Activated CD4-positive, alpha-beta T cell treated with anti-CD3 and anti-CD28 coated beads, Interleukin-2, Interleukin-6, amounts not matched to agents 100 ng/mL and 50 ng/mL, durations not matched to agents 16 hours and 8 hours (primary cell): Measurements from ENCODE around the gene B3GALT6.
"Not testable (repeated sequence)": the region's sequence is repeated elsewhere in the genome, so short reads cannot be mapped to it uniquely, and the experiment has no call there.

Experiments
- DNase-seq: peaks from one replicate; pipeline ENCODE4 v3.0.0-alpha.2; 2020

Gene B3GALT6

GRCh38 chr1:1232208-1232795 lies at the start of gene B3GALT6:
TSS of gene B3GALT6 (plus strand) at chr1:1232237. CDS start at chr1:1232279, 42 bp downstream.
- DNase-seq: no peak

GRCh38 chr1:1182491-1183220 lies 49.4 kb upstream of the B3GALT6 start:
- DNase-seq: no peak

DNA sequence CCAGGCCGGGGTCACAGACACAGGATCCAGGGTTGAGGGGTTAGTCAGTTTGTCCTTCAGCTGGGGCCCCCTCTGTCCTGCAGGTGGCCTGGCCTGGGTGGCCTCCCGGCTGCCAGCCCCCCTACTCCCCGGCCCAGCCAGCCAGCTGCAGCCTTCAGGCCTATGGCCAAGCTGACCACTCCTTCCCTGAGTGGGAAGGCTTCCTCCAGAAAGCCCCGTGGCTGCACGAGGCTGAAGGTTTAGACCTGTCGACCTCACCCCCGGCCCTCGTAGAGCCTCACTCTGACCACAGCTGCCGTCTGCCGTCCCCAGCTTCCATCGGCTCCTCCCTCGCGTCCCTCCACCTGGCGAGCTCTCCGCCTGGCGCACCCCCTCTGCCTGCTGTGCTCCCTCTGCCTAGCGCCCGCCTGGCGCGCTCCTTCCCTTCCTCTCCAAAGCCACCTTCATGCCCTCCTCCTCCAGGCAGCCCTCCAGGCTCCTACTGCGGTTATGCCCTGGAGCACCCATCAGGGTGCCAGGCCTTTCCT lies 48.8 kb upstream of the B3GALT6 start:
- no peak for DNase-seq

DNA sequence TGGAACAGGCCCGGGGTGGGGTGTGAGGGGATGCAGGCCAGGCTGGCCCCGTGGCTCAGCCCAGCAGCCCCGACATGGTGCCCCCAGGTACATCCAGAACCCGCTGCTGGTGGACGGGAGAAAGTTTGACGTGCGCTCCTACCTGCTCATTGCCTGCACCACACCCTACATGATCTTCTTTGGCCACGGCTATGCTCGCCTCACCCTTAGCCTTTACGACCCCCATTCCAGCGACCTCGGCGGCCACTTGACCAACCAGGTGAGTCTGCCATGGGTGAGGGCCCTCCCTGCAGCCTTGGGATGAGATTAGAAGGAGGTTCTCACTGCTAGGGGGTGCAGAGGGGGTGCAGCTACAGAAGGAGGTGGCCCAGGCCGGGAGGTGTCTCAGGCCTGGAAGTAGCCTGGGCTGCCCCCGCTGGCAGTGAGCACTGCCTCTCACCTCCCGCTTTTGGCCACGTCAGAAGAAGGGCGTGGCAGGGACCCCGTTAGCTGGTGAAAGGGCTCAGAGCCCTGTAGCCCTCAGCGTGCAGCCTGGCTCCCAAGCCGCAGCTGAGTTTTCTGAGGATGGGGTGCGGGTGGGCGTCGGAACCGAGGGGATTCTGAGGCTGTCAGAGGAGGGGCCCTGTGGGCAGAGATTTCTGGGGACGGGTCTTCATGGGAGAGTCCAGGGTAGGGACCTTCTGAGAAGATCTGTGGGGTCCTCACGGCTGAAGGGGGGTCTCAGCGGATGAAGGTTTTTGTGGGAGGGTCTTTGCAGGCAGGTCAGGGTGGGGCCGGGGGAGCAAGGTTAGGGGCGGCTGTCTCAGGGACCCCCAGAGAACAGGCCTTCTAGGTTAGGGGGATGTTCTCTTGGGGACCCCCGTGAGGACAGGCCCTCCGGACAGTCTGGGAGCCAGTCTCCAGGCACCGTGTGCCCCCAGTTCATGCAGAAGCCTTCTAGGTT lies 47.9 kb upstream of the B3GALT6 start:
- DNase-seq: no peak

GRCh38 chr1:1185101-1185765 lies 46.8 kb upstream of the B3GALT6 start:
- no peak for DNase-seq

- DNase-seq: no peak
These were observed 44.1 kb upstream of the B3GALT6 start for GRCh38 chr1:1187938-1188337.

- no peak for DNase-seq
These were observed 42.9 kb upstream of the B3GALT6 start for GRCh38 chr1:1189111-1189510.

DNA sequence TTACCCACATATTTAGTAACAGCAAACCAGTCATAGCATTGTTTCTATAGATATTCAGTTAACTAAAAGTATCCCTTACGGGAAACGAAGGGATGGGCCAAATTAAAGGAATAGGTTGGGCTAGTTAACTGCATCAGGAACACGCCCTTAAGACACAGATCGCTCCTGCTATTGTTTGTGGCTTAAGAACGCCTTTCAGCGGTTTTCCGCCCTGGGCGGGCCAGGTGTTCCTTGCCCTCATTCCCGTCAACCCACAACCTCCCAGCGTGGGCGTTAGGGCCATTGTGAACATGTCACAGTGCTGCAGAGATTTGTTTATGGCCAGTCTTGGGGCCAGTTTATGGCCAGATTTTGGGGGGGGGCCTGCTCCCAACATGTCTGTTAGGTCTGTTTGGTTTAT lies 40.3 kb upstream of the B3GALT6 start:
- DNase-seq: no peak

- no peak for DNase-seq
These were observed 37.3 kb upstream of the B3GALT6 start for GRCh38 chr1:1194723-1195122.

- DNase-seq: not testable (repeated sequence)
These were observed 36.3 kb upstream of the B3GALT6 start for GRCh38 chr1:1195726-1196125.

GRCh38 chr1:1196431-1197187 lies 35.4 kb upstream of the B3GALT6 start:
- DNase-seq: no peak

DNA sequence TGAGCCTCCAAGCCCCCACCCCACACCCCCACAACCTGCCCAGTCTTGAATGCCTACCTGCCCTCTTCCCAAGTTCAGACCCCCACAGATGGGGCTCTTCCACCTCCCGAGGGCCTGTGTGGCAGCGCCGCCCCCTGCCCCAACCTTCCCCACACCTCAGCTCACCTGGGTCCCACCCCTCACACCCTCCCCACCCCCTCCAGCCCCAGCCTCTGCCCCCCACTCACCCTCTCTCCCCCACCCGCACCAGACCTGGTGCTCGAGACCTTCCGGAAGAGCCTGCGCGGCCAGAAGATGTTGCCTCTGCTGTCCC lies 34.9 kb upstream of the B3GALT6 start:
- no peak for DNase-seq

DNA sequence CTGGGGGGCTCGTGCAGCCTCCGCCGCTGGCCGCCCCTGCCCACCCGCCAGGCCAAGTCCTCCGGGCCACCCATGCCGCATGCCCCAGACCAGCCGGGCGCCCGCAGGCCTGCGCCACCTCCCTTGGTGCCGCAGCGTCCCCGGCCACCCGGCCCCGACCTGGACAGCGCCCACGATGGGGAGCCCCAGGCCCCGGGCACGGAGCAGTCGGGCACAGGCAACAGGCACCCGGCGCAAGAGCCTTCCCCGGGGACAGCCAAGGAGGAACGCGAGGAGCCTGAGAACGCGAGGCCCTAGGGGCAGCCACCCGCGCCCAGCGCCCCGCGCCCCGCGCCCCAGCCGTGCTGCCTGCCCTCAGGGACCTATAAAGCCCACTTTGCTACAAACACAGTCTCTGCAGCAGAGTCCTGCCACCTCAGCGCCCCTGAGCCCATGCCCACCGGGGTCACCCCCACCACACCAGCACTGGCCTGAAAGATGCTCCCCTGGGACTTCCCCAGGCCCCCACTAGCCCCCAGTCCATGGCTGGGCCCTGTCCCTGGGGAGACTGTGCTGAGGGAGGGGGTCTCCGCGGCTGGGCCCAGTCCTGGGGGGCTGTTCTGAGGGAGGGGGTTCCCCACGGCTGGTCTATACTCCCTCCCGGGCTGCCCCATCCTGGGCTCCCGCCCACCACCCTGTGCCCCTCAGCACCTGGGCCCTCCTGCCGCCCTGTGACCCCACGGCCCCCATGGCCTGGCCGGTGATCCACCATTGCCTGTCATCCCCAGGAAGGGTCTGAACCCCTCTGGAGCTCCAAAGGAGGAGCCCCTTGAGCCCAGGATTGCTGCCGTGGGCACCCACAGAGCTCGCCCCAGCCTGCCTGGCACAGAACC lies 34.2 kb upstream of the B3GALT6 start:
- DNase-seq: no peak

- no peak for DNase-seq
These were observed 33.5 kb upstream of the B3GALT6 start for GRCh38 chr1:1198423-1199140.

- no peak for DNase-seq
These were observed 32.7 kb upstream of the B3GALT6 start for GRCh38 chr1:1199141-1199960.

DNA sequence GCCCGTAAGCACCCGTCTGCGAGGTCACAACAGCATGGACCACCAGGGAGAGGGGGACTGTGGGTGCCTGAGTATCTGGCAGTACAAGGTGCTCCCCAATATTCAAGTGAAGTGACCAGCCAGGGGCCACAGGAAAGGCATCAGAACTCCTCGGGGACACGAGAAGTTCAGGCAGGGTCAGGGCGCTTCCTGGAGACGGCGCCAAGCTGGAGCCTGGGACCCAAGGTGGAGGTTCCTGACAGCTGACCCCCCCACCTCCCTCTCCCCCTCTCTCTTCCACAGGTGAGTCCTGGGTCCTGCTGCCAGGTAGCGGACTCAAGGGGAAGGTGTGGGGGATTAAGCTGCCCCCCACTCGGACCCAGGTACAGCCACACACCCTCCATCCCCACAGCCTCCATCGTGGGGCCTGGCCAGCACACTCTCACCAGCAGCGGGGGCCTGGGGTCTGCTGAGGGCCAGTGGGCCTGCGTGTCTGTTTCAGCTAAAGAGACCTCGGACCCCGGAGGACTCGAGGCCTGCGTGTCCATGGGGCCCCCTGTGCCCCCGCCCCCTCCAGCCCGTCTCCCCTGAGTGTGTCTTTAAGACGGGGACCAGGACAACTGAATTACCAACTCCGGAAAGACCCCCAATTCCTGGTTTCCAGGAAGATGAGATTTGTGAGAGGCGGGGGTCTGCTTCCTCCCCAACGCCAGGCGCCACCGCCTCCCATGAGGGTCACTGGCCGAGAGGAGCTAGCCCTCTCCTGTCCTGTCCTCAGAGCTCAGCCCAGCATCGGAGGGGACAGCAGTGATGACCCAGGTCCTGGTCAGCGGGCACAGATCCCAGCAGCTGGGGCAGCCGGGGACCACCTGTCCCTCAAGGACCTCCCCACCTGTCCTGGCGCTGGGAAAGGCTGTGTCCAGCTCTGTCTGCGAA lies 31.8 kb upstream of the B3GALT6 start:
- no peak for DNase-seq

DNA sequence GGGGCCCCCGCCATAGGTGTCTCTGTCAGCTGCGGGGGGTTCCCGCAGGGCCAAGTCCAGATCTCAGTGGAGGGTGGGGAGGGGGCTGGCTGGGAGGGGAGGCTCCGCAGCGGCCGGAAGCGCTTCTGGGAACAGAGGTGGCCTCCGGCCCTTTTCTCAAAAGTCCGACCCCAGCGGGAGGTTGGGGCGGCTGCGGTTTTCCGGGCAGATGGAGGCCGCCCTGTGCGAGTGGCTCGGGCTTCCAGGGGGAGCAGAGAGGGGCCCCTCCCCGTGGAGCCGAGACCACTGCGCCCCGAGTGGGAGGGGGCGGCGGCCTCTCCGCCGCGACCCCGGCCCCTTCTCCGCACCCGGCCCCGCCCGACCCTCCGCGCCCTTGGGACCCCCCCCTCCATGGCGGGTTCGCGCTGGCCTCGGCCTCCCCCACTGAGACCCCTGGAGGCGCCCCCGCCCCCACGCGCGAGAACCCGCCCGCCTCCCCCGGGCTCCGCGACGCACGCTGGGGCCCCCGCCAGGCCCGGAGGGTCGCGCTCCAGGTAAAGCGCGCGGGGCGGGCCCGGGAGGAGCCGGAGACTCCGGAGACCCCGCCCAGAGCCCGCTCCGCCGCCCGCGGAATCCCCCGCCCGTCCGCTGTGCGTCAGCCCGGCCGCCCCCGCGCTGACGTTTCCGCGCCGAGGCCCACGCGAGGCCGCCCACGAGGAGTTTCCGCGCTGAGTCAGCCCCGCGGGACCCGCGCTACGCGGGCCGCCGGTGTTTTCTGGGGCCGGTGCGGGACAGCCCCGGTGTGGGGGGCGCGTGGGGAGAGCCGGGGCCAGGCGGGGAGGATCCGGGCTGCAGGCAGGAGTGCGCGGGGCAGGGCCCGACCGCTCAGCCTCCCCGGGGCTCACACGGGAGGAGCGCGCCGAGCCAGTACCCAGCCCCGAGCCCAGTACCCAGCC lies 30.9 kb upstream of the B3GALT6 start:
- DNase-seq: peak; percentile 70
